Gastroesophageal sphincter (tissue), 3 donors: Measurements from ENCODE around the gene FFAR2.

Experiments
- EP300 ChIP-seq: sonication (generic); formaldehyde crosslinking; IDR thresholded peaks from one replicate; pipeline ENCODE4 v1.6.1; 2017; ENCODE audit warnings: antibody characterized with exemption, mild to moderate bottlenecking
- POLR2AphosphoS5 ChIP-seq: sonication (generic); formaldehyde crosslinking; IDR thresholded peaks from one replicate; pipeline ENCODE4 v1.6.1; 2017; ENCODE audit warnings: antibody characterized with exemption
- TF ChIP-seq, protein P1 (sequence below), 4 experiments: fragments of 200-600 bp in 2 of 4; fragments of 450-650 bp in 2 of 4; sonication (generic) in 1 of 4; IDR thresholded peaks; one replicate each; pipeline ENCODE4 v1.5.1; 2017 to 2019; ENCODE audit warnings: antibody characterized with exemption in 4 of 4, mild to moderate bottlenecking in 2 of 4, moderate library complexity in 2 of 4

DNA sequence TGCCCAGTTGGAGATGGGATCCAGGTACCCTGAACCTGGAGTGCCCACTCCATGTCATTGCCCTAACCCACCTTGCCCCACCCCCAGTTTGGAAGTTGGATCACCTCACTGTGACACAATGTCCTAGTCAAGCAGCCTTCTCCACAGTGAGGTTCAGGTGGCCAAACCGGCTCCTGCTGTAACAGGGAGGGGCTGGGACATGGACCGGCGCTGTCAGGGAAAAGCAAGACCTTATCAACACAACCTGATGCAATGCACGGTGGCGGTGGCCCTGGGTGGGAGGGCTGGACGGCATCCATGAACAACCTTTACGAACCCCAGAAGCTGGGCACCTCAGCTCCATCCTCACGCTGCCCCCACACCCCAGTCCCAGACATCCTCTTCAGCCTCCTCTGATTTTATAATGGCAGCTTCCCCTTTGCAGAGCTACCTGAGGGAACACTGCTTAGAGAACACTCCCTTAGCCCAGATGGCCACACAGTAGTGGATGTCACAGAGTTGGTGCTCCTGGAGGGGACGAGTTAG, 43.8 kb downstream of the FFAR2 start:
- TF ChIP-seq, protein P1, sequence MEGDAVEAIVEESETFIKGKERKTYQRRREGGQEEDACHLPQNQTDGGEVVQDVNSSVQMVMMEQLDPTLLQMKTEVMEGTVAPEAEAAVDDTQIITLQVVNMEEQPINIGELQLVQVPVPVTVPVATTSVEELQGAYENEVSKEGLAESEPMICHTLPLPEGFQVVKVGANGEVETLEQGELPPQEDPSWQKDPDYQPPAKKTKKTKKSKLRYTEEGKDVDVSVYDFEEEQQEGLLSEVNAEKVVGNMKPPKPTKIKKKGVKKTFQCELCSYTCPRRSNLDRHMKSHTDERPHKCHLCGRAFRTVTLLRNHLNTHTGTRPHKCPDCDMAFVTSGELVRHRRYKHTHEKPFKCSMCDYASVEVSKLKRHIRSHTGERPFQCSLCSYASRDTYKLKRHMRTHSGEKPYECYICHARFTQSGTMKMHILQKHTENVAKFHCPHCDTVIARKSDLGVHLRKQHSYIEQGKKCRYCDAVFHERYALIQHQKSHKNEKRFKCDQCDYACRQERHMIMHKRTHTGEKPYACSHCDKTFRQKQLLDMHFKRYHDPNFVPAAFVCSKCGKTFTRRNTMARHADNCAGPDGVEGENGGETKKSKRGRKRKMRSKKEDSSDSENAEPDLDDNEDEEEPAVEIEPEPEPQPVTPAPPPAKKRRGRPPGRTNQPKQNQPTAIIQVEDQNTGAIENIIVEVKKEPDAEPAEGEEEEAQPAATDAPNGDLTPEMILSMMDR (IDR thresholded peaks at IDR 0.05): no peak
- TF ChIP-seq EP300 (no peak), POLR2AphosphoS5 (no peak)
